Muscle layer of colon (tissue), 2 donors: ENCODE data around the gene MYOCD.

Experiments
- H3K27ac ChIP-seq: one replicate; pipeline ENCODE4 v1.7.0; 2013; ENCODE audit warnings: low read depth, mild to moderate bottlenecking, low read length, moderate library complexity
- H3K27me3 ChIP-seq, 2 donors: one replicate each; pipeline ENCODE4 v1.7.0; 2013; ENCODE audit warnings: low read length in 2 of 2, mild to moderate bottlenecking in 2 of 2; ENCODE audit not compliant: insufficient read depth in 2 of 2, control insufficient read depth in 1 of 2
- H3K36me3 ChIP-seq: one replicate; pipeline ENCODE4 v1.7.0; 2013; ENCODE audit warnings: mild to moderate bottlenecking, low read length; ENCODE audit not compliant: insufficient read depth
- H3K4me1 ChIP-seq: one replicate; pipeline ENCODE4 v1.7.0; 2013; ENCODE audit warnings: mild to moderate bottlenecking, low read length; ENCODE audit not compliant: insufficient read depth
- H3K4me3 ChIP-seq, 2 donors: one replicate each; pipeline ENCODE4 v1.7.0; 2013; ENCODE audit warnings: low read length in 2 of 2, low read depth in 1 of 2, mild to moderate bottlenecking in 1 of 2, moderate library complexity in 1 of 2
- H3K9ac ChIP-seq: one replicate; pipeline ENCODE4 v1.7.0; 2013; ENCODE audit warnings: low read length
- H3K9me3 ChIP-seq: one replicate; pipeline ENCODE4 v1.7.0; 2013; ENCODE audit warnings: mild to moderate bottlenecking, low read length
- donor health status: abdominal sarcoma.
- donor health status: Adenocarcinoma of cecum.

Gene MYOCD

GRCh38 chr17:12665263-12666210 lies at the start of gene MYOCD:
Gene MYOCD, plus strand, starts transcription at chr17:12665890. Its CDS starts 299 bp downstream, at chr17:12666189.
- Histone ChIP-seq H3K27ac (peak within 1 kb of the TSS; percentile 92), H3K4me3 (peak within 1 kb of the TSS; percentile 72 to 85), H3K27me3 (no peaks in the 10 kb centered on the region), H3K9me3 (no peaks in the 10 kb centered on the region), H3K36me3 (no peaks in the 10 kb centered on the region), H3K9ac (peak within 1 kb of the TSS; percentile 79), H3K4me1 (peaks cover 20% of the 10 kb centered on the region)

GRCh38 chr17:12616161-12616560 lies 49.5 kb upstream of the MYOCD start:
- Histone ChIP-seq H3K36me3 (no peaks in the 10 kb centered on the region), H3K4me1 (no peaks in the 10 kb centered on the region), H3K9ac (no peak overlapping the region), H3K9me3 (no peaks in the 10 kb centered on the region), H3K27ac (no peak overlapping the region), H3K4me3 (no peak overlapping the region), H3K27me3 (no peaks in the 10 kb centered on the region)

- Histone ChIP-seq H3K9me3 (no peaks in the 10 kb centered on the region), H3K4me1 (no peaks in the 10 kb centered on the region), H3K27ac (no peak overlapping the region), H3K4me3 (no peak overlapping the region), H3K36me3 (no peaks in the 10 kb centered on the region), H3K27me3 (no peaks in the 10 kb centered on the region), H3K9ac (no peak overlapping the region)
Observed at GRCh38 chr17:12618557-12618956, 47.1 kb upstream of the MYOCD start.

GRCh38 chr17:12619459-12620199 lies 46.1 kb upstream of the MYOCD start:
- Histone ChIP-seq H3K4me3 (no peak overlapping the region), H3K27ac (no peak overlapping the region), H3K9me3 (no peaks in the 10 kb centered on the region), H3K9ac (no peak overlapping the region), H3K27me3 (no peaks in the 10 kb centered on the region), H3K36me3 (no peaks in the 10 kb centered on the region), H3K4me1 (no peaks in the 10 kb centered on the region)

- H3K27ac ChIP-seq = no peak overlapping the region
- no peak overlapping the region for H3K4me3 ChIP-seq
- H3K4me1 ChIP-seq = no peaks in the 10 kb centered on the region
- no peaks in the 10 kb centered on the region for H3K36me3 ChIP-seq
- no peaks in the 10 kb centered on the region for H3K27me3 ChIP-seq
- no peak overlapping the region for H3K9ac ChIP-seq
- H3K9me3 ChIP-seq = no peaks in the 10 kb centered on the region
Observed at GRCh38 chr17:12620200-12620720, 45.4 kb upstream of the MYOCD start.

GRCh38 chr17:12622726-12623125 lies 43.0 kb upstream of the MYOCD start:
- Histone ChIP-seq H3K27me3 (no peaks in the 10 kb centered on the region), H3K9ac (no peak overlapping the region), H3K9me3 (no peaks in the 10 kb centered on the region), H3K36me3 (no peaks in the 10 kb centered on the region), H3K4me3 (no peak overlapping the region), H3K27ac (no peak overlapping the region), H3K4me1 (no peaks in the 10 kb centered on the region)

GRCh38 chr17:12623220-12623848 lies 42.4 kb upstream of the MYOCD start:
- H3K9me3 ChIP-seq = no peaks in the 10 kb centered on the region
- no peaks in the 10 kb centered on the region for H3K4me1 ChIP-seq
- no peak overlapping the region for H3K9ac ChIP-seq
- H3K4me3 ChIP-seq = no peak overlapping the region
- H3K27me3 ChIP-seq = no peaks in the 10 kb centered on the region
- no peaks in the 10 kb centered on the region for H3K36me3 ChIP-seq
- no peak overlapping the region for H3K27ac ChIP-seq

GRCh38 chr17:12624211-12624610 lies 41.5 kb upstream of the MYOCD start:
- H3K9me3 ChIP-seq = no peaks in the 10 kb centered on the region
- H3K27ac ChIP-seq = no peak overlapping the region
- H3K4me3 ChIP-seq = no peak overlapping the region
- H3K27me3 ChIP-seq = no peaks in the 10 kb centered on the region
- H3K36me3 ChIP-seq = no peaks in the 10 kb centered on the region
- no peaks in the 10 kb centered on the region for H3K4me1 ChIP-seq
- no peak overlapping the region for H3K9ac ChIP-seq

- no peaks in the 10 kb centered on the region for H3K27me3 ChIP-seq
- no peak overlapping the region for H3K9ac ChIP-seq
- H3K4me1 ChIP-seq = no peaks in the 10 kb centered on the region
- H3K4me3 ChIP-seq = no peak overlapping the region
- H3K27ac ChIP-seq = no peak overlapping the region
- H3K9me3 ChIP-seq = no peaks in the 10 kb centered on the region
- no peaks in the 10 kb centered on the region for H3K36me3 ChIP-seq
Observed at GRCh38 chr17:12625092-12625491, 40.6 kb upstream of the MYOCD start.

- H3K27me3 ChIP-seq = no peaks in the 10 kb centered on the region
- H3K36me3 ChIP-seq = no peaks in the 10 kb centered on the region
- H3K4me3 ChIP-seq = no peak overlapping the region
- no peak overlapping the region for H3K9ac ChIP-seq
- H3K4me1 ChIP-seq = no peaks in the 10 kb centered on the region
- no peak overlapping the region for H3K27ac ChIP-seq
- H3K9me3 ChIP-seq = no peaks in the 10 kb centered on the region
Observed at GRCh38 chr17:12627177-12627629, 38.5 kb upstream of the MYOCD start.
